Ishikawa (cell line): ENCODE measurements around the gene SLC24A3.

ENCODE experiments used
- CEBPB ChIP-seq: IDR thresholded peaks from 2 replicates; pipeline ENCODE4 v1.6.1; 2012
- CREB1 ChIP-seq: IDR thresholded peaks from 2 replicates; pipeline ENCODE4 v1.6.1; 2012; ENCODE audit warnings: low read depth
- EGR1 ChIP-seq: IDR thresholded peaks from 2 replicates; pipeline ENCODE4 v1.6.1; 2012
- EP300 ChIP-seq: IDR thresholded peaks from 2 replicates; pipeline ENCODE4 v1.6.1; 2012; ENCODE audit warnings: borderline replicate concordance
- FOXM1 ChIP-seq: IDR thresholded peaks from 2 replicates; pipeline ENCODE4 v1.6.1; 2012; ENCODE audit warnings: low read depth, borderline replicate concordance
- NFIC ChIP-seq: IDR thresholded peaks from 2 replicates; pipeline ENCODE4 v1.6.1; 2012
- RAD21 ChIP-seq: IDR thresholded peaks from 2 replicates; pipeline ENCODE4 v1.6.1; 2012; ENCODE audit warnings: low read depth
- REST ChIP-seq: IDR thresholded peaks from 2 replicates; pipeline ENCODE4 v1.6.1; 2012; ENCODE audit warnings: low read depth, mild to moderate bottlenecking
- TAF1 ChIP-seq: IDR thresholded peaks from 2 replicates; pipeline ENCODE4 v1.6.1; 2012; ENCODE audit warnings: low read depth, mild to moderate bottlenecking
- TCF12 ChIP-seq: IDR thresholded peaks from 2 replicates; pipeline ENCODE4 v1.6.1; 2012; ENCODE audit warnings: low read depth
- TEAD4 ChIP-seq: IDR thresholded peaks from 2 replicates; pipeline ENCODE4 v1.6.1; 2012
- YY1 ChIP-seq: IDR thresholded peaks from 2 replicates; pipeline ENCODE4 v1.6.1; 2012; ENCODE audit warnings: low read depth
- ZBTB7A ChIP-seq: IDR thresholded peaks from 2 replicates; pipeline ENCODE4 v1.6.1; 2012; ENCODE audit warnings: low read depth
- TF ChIP-seq, protein P1 (sequence below): IDR thresholded peaks from 2 replicates; pipeline ENCODE4 v1.6.1; 2012
- TF ChIP-seq, protein P2 (sequence below): IDR thresholded peaks from 2 replicates; pipeline ENCODE4 v1.6.1; 2012

SLC24A3 gene

GRCh38 chr20:19251506-19251905, 39.1 kb downstream of the SLC24A3 start:
- TF ChIP-seq TCF12 (no peak), NFIC (no peak), EGR1 (no peak), ZBTB7A (no peak), RAD21 (no peak), YY1 (no peak), EP300 (no peak)
- TF ChIP-seq, protein P1, sequence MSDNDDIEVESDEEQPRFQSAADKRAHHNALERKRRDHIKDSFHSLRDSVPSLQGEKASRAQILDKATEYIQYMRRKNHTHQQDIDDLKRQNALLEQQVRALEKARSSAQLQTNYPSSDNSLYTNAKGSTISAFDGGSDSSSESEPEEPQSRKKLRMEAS: no peak

DNA sequence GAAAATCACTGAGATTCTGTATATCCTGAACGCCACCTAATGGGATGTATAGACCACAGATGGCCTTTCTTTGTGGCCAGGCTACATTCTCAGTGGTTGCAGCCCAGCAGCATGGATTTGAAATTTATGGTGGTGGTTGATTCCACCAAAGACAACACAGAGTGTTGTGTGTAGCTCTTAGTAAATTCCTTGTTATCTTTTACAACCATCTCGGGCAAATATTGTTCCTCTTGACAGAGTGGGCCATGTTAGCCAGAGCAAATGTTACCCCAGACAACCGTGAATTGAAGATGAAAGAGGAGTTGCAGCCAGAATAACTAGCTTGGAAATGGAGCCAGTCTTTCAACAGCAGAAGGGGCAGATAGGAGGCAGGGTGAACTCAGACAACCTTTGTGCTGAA, 39.5 kb downstream of the SLC24A3 start:
- no peak for TF ChIP-seq ZBTB7A
- TF ChIP-seq NFIC: no peak
- no peak for TF ChIP-seq TAF1
- no peak for TF ChIP-seq YY1
- no peak for TF ChIP-seq TEAD4
- no peak for TF ChIP-seq TCF12
- TF ChIP-seq EP300: no peak
- TF ChIP-seq FOXM1: no peak
- no peak for TF ChIP-seq RAD21
- TF ChIP-seq, protein P2, sequence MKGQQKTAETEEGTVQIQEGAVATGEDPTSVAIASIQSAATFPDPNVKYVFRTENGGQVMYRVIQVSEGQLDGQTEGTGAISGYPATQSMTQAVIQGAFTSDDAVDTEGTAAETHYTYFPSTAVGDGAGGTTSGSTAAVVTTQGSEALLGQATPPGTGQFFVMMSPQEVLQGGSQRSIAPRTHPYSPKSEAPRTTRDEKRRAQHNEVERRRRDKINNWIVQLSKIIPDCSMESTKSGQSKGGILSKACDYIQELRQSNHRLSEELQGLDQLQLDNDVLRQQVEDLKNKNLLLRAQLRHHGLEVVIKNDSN: no peak
- TF ChIP-seq, protein P1: no peak
- TF ChIP-seq CREB1: no peak
- no peak for TF ChIP-seq REST
- no peak for TF ChIP-seq EGR1
- TF ChIP-seq CEBPB: no peak

GRCh38 chr20:19252451-19253120, 40.1 kb downstream of the SLC24A3 start:
- TF ChIP-seq, protein P2: no peak
- TF ChIP-seq TAF1: no peak
- TF ChIP-seq REST: no peak
- TF ChIP-seq CEBPB: no peak
- no peak for TF ChIP-seq ZBTB7A
- TF ChIP-seq, protein P1: no peak
- TF ChIP-seq RAD21: no peak
- no peak for TF ChIP-seq TEAD4

- TF ChIP-seq, protein P2: no peak
- TF ChIP-seq YY1 (no peak), REST (no peak), TAF1 (no peak), CREB1 (no peak), TCF12 (no peak), EGR1 (no peak), ZBTB7A (no peak), TEAD4 (no peak), FOXM1 (no peak), EP300 (no peak), RAD21 (no peak), NFIC (no peak), CEBPB (no peak)
- TF ChIP-seq, protein P1: no peak
Measured at GRCh38 chr20:19253316-19253715, 40.9 kb downstream of the SLC24A3 start.
